ENCODE measurements around the gene TSBP1.
"Not testable (repeated sequence)": the region's sequence is repeated elsewhere in the genome, so short reads cannot be mapped to it uniquely, and the experiment has no call there.

Gene TSBP1

GRCh38 chr6:32290886-32291450 is 80.7 kb downstream of the TSBP1 start:
- DNase-seq (ENCODE audit: low read depth in 2 of 2) = no peak

- no peak for DNase-seq (ENCODE audit: low read depth in 2 of 2)
Observed at GRCh38 chr6:32288426-32288825, 83.3 kb downstream of the TSBP1 start.

DNA sequence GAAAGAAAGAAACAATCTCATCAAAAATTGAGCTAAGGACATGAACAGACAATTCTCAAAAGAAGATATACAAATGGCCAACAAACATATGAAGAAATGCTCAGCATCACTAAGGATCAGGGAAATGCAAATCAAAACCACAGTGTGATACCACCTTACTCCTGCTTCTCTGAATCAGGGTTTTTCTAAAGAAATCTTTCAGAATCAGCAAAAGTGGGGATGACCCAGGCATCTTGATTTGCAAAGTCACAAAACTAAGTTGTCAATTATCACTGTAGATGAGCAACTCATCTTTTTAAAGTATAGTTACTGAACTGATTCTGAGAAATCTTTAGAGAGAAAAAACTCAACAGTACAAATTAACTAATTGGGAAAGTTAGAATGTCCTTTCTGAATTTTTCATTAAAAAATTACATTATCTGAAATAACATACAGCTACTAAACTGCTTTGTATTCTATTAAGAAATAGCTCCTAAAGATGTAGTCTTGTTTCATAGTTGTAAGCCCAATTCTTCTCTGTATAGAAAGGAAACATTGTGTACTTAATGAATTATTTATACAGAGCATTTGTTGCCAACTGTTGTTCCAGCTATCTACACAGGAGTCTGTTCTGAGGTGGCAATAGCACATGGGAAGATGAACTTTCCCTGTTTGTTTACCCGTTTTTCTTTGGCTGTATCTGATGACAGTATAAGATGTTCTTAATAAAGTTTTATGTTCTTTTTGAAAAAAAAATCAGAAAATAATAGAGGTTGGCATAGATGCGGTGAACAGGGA is 97.7 kb downstream of the TSBP1 start:
- DNase-seq (ENCODE audit: low read depth in 2 of 2) = not testable (repeated sequence)

DNA sequence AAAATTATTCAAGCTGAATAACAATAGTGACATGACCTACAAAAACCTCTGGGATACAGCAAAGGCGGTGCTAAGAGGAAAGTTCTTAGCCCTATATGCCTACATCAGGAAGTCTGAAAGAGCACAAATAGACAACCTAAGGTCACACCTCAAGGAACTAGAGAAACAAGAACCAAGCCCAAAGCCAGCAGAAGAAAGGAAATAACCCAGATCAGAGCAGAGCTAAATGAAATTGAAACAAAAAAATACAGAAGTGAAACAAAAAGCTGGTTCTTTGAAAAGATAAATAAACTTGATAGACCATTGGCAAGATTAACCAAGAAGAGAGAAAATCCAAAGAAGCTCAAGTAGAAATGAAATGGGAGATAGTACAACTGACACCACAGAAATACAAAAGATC is 100.3 kb downstream of the TSBP1 start:
- DNase-seq (ENCODE audit: low read depth in 2 of 2) = no peak

DNA sequence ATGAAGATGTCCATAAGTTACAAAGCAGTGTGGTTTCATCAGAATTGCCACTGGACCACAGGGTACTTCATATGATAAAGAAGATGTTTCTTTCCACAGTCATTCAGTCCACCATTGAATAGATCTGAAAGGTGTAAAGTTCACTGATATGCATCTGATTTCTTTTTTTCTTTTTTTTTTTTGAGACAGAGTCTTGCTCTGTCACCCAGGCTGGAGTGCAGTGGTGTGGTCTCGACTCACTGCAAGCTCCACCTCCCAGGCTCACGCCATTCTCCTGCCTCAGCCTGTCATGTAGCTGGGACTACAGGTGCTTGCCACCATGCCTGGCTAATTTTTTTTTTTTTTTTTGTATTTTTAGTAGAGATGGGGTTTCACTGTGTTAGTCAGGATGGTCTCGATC is 103.2 kb downstream of the TSBP1 start:
- not testable (repeated sequence) for DNase-seq (ENCODE audit: low read depth in 2 of 2)

GRCh38 chr6:32267035-32267434 is 104.7 kb downstream of the TSBP1 start:
- DNase-seq (ENCODE audit: low read depth in 2 of 2) = no peak

GRCh38 chr6:32257262-32257661 is 114.4 kb downstream of the TSBP1 start:
- not testable (repeated sequence) for DNase-seq (ENCODE audit: low read depth in 2 of 2)

DNA sequence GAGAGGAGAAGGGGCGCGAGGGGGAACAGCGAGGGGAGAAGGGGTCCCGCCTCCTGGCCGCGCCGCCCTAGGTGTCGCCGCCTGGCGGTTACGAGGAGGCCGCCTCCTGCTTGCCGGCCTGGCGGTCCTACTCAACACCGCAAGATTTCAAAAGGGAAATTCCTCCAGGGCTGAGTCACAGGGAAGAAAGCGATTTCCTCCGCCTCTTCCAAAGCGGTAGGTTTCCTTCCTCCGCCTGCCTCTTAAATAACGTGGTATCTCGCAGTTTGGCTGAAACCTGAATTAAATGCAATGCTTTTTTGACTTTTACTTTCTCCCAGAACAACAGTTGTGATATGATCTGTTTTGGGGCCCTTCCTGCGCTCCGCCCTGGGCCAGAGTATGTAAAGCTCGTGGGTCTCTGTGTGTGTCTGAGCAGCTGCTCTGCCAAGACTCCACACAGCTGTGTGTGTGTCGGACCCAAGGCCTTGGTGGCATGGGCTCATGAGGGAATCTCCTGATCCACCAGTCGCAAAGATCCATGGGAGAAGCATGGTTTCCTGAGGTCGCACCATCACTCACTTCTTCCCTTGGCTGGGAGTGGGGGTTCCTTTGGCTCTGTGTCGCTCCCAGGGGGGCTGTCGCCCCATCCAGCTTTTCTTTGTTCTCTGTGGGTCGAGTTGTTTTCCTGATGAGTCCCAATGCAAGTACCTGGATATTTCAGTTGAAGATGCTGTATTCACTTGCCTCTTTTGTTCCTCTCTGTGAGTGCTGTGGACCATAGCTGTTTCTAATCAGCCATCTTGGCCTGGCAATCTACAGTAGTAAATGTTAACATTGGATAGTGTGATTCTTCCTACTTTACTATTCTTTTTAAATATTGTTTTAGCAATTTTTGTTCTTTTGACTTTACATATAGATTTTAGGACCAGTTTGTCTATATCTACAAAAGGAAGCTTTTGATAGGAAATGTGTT is 116.2 kb downstream of the TSBP1 start:
- DNase-seq (ENCODE audit: low read depth in 2 of 2) = peak; percentile 18 to 29

DNA sequence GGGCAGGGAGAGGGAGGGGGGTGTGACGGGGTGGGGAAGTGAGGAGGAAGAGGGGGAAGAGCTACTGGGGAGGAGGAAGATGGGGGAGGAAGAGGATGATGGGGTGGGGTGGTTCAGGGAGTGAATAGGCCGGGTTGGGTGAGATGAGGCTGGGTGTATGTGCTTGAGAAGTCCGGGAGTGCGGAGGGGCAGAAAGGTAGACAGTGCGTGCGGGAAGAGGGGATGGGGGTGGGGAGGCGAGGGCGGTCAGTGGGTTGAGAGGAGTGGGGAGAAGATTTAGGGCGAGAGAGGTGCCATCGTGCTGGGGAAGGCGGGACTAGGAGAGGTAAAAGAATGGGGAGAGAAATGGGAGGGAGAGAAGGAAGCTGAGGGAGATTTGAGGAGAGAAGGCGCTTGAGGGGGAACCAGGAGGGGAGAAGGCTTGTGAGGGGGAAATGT is 116.9 kb downstream of the TSBP1 start:
- DNase-seq (ENCODE audit: low read depth in 2 of 2) = no peak

DNA sequence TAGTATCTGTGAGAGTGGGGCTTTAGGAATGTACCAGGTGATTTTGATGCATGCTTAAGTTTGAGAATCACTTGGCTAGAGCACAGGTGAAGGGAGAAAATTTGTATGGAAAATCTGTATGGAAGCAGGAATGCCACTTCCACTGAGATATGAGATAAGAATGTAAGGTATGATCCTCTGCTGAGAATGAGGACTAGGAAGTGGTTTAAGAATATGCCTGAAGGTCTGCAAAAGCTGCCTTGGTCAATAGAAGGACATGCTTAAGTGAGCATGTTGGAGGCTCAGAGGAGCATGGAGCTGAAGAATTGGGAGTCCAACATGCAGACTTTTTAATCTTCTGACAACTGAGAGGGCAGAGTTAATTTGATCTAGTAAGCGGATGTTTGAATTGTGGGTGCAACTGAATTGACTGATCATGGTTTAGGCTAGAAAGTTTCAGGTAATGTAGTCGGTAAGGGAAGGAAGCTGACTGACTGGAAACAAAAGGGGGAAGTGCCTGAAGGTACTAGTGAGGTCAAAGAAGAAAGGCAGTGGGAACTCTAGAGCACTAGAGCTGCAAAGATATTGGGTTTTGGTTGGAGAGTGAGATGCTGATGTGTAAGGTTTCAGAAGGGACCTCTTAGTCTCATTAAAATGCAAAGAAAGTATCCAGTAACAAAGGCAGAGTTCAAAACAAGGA is 119.2 kb downstream of the TSBP1 start:
- DNase-seq (ENCODE audit: low read depth in 2 of 2) = no peak

GRCh38 chr6:32249262-32249661 is 122.4 kb downstream of the TSBP1 start:
- no peak for DNase-seq (ENCODE audit: low read depth in 2 of 2)

DNA sequence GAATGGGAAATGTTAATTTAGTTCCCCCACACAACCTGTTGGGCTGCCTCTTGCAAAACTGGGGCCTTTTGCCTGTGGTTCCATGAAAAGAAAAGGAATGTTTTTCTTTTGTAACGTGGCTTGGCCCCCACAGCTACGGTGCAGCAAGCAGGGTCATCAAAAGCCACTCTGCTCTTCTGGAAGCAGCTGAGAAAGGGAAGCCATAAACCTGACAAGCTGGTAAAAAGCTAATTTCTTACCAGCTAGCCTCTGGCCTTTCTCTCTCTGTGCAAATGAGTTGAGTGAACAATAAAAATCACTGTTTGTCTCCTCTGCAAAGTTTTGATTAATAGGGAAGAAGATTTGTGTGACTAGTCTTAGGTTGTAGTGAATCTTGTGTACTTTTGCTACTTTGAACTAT is 124.3 kb downstream of the TSBP1 start:
- no peak for DNase-seq (ENCODE audit: low read depth in 2 of 2)

DNA sequence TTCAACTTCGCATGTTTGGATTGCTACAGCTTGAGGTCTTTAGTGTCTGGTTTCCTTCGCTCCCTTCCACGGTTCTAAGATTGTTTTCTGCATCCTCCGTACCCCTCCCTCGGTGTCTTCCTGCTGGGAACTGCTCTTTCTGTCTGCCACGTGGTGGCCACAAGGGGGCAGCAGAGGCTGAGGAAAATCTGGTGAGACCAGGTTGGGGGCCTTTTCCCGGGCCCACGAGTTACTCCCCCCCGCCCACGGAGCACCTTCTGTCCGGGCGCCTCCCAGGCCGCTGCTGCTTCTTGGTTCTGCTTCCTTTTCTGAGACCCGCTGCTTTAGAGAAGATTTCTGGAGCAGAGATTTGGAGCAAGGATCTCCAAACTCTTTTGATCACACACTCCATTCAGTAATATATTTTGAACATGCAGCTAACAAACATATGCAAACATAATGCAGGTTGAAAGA is 126.7 kb downstream of the TSBP1 start:
- DNase-seq (ENCODE audit: low read depth in 2 of 2) = peak; percentile 34 to 49

DNA sequence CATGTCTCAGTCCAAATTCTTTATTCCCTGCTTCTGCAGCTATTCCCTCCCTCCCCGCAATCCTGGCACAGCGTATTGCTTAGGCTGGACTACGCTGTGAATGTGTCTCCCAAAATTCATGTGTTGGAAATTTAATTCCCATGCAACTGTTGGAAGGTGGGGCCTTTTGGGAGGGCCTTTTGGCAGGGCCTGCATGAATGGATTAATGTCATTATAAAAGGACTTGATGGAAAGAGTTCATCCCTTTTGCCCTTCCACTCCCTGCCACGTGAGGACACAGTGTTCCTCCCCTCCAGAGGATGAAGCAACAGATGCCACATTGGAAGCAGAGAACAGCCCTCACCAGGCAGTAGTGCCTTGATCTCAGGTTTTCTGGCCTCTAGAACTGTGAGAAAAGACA is 127.4 kb downstream of the TSBP1 start:
- DNase-seq (ENCODE audit: low read depth in 2 of 2) = no peak
